Neural progenitor cell (in vitro differentiated cells): ENCODE results near the gene CD99. TPM values are rescaled to one million over a fixed set of nuclear protein-coding genes. Genes with fewer than 3 reads are reported as not detected.

Source experiments
- DNase-seq: peaks from one replicate; pipeline ENCODE4 v3.0.0-alpha.2; 2016; ENCODE audit warnings: low spot score
- H2AFZ ChIP-seq: fragments of 200-600 bp; sonication (generic); replicated peaks from 2 replicates; pipeline ENCODE4 v1.6.1; 2016; ENCODE audit warnings: antibody characterized with exemption
- H3F3A ChIP-seq: fragments of 200-600 bp; sonication (generic); 2 replicates; pipeline ENCODE4 v1.6.1; 2016; ENCODE audit warnings: antibody characterized with exemption, low read depth
- H3K27ac ChIP-seq: fragments of 200-600 bp; sonication (generic); 2 replicates; pipeline ENCODE4 v1.5.1; 2016; ENCODE audit warnings: mild to moderate bottlenecking
- H3K27me3 ChIP-seq: fragments of 200-600 bp; sonication (generic); 2 replicates; pipeline ENCODE4 v1.6.1; 2016; ENCODE audit warnings: mild to moderate bottlenecking, moderate library complexity
- H3K36me3 ChIP-seq: fragments of 200-600 bp; sonication (generic); 2 replicates; pipeline ENCODE4 v1.5.1; 2016
- H3K4me1 ChIP-seq: fragments of 200-600 bp; sonication (generic); 2 replicates; pipeline ENCODE4 v1.6.1; 2016; ENCODE audit warnings: mixed run types
- H3K4me2 ChIP-seq: fragments of 200-600 bp; sonication (generic); 2 replicates; pipeline ENCODE4 v1.6.1; 2016
- H3K4me3 ChIP-seq: fragments of 200-600 bp; sonication (generic); 2 replicates; pipeline ENCODE4 v1.5.1; 2016
- H3K79me2 ChIP-seq: fragments of 200-600 bp; sonication (generic); 2 replicates; pipeline ENCODE4 v1.6.1; 2016; ENCODE audit warnings: low read depth
- H3K9ac ChIP-seq: fragments of 200-600 bp; sonication (generic); 2 replicates; pipeline ENCODE4 v1.6.1; 2016
- H3K9me3 ChIP-seq: fragments of 200-600 bp; sonication (generic); 2 replicates; pipeline ENCODE4 v1.5.1; 2016; ENCODE audit warnings: low read depth
- H4K20me1 ChIP-seq: fragments of 200-600 bp; sonication (generic); 2 replicates; pipeline ENCODE4 v1.6.1; 2016; ENCODE audit warnings: low read depth
- H3K27ac Mint-ChIP-seq: 3 replicates; pipeline ENCODE4 v1.8.0; 2021; ENCODE audit warnings: mixed read lengths
- H3K27me3 Mint-ChIP-seq: 2 replicates; pipeline ENCODE4 v1.8.0; 2022; ENCODE audit warnings: low read depth, mild to moderate bottlenecking, inconsistent platforms, moderate library complexity, mixed read lengths; ENCODE audit not compliant: insufficient read depth
- H3K36me3 Mint-ChIP-seq: 3 replicates; pipeline ENCODE4 v1.8.0; 2021; ENCODE audit warnings: mixed read lengths
- H3K4me1 Mint-ChIP-seq: 3 replicates; pipeline ENCODE4 v1.8.0; 2021; ENCODE audit warnings: mixed read lengths
- H3K4me3 Mint-ChIP-seq: 3 replicates; pipeline ENCODE4 v1.8.0; 2021; ENCODE audit warnings: mild to moderate bottlenecking, moderate library complexity, mixed read lengths
- H3K9me3 Mint-ChIP-seq: 3 replicates; pipeline ENCODE4 v1.8.0; 2020; ENCODE audit warnings: mixed read lengths
- CTCF ChIP-seq: fragments of 200-600 bp; sonication (generic); IDR thresholded peaks from 2 replicates; pipeline ENCODE4 v1.5.1; 2017; ENCODE audit warnings: antibody characterized with exemption, mild to moderate bottlenecking
- EZH2 ChIP-seq: fragments of 200-600 bp; sonication (generic); IDR thresholded peaks from 2 replicates; pipeline ENCODE4 v1.6.1; 2017; ENCODE audit warnings: antibody characterized with exemption, mild to moderate bottlenecking, moderate library complexity
- EZH2phosphoT487 ChIP-seq: fragments of 200-600 bp; sonication (generic); IDR thresholded peaks from 2 replicates; pipeline ENCODE4 v1.6.1; 2017; ENCODE audit warnings: antibody characterized with exemption
- total RNA-seq: library from RNA; depleted of rRNA; stranded (reverse); fragments of >200 nt; gene quantifications from 2 replicates; pipeline ENCODE4 v1.2.3, GENCODE V29; 2015; ENCODE audit warnings: low replicate concordance

Gene CD99
- total RNA-seq, 1 donor from 2014 or later = 81.8 TPM

- H3K4me1 ChIP-seq = no peaks in the 10 kb centered on the region
- H3K79me2 ChIP-seq = peaks cover 36% of the 10 kb centered on the region
- Mint-ChIP-seq H3K4me1 (peaks cover 38% of the 10 kb centered on the region), H3K27ac (no peak overlapping the region), H3K27me3 (peaks cover 6% of the 10 kb centered on the region), H3K4me3 (no peak overlapping the region), H3K9me3 (no peaks in the 10 kb centered on the region), H3K36me3 (peaks cover 24% of the 10 kb centered on the region)
- H3K9ac ChIP-seq = no peak overlapping the region
- TF ChIP-seq EZH2phosphoT487 (no peak), EZH2 (no peak)
- H3K27ac ChIP-seq = no peak overlapping the region
- no peak overlapping the region for H3K4me2 ChIP-seq
- no peaks in the 10 kb centered on the region for H3F3A ChIP-seq
- no peaks in the 10 kb centered on the region for H3K9me3 ChIP-seq
- H3K27me3 ChIP-seq = peaks cover 5% of the 10 kb centered on the region
- DNase-seq = no peak
- H2AFZ ChIP-seq = no peak overlapping the region
- no peak overlapping the region for H3K4me3 ChIP-seq
- no peaks in the 10 kb centered on the region for H4K20me1 ChIP-seq
- H3K36me3 ChIP-seq = no peaks in the 10 kb centered on the region
Measured at GRCh38 chrX:2698604-2699003, 7.5 kb downstream of the CD99 start.

GRCh38 chrX:2699959-2700358 is 8.9 kb downstream of the CD99 start:
- no peaks in the 10 kb centered on the region for H3K27me3 ChIP-seq
- H3K36me3 Mint-ChIP-seq = peaks cover 24% of the 10 kb centered on the region
- no peak overlapping the region for H3K4me2 ChIP-seq
- no peaks in the 10 kb centered on the region for H3K4me1 ChIP-seq
- no peaks in the 10 kb centered on the region for H4K20me1 ChIP-seq
- H3K27ac ChIP-seq = no peak overlapping the region
- H3K4me3 Mint-ChIP-seq = no peak overlapping the region
- no peak overlapping the region for H3K27ac Mint-ChIP-seq
- DNase-seq = no peak
- no peak overlapping the region for H3K4me3 ChIP-seq
- H3K9me3 Mint-ChIP-seq = no peaks in the 10 kb centered on the region
- H3F3A ChIP-seq = no peaks in the 10 kb centered on the region
- peaks cover 7% of the 10 kb centered on the region for H3K27me3 Mint-ChIP-seq
- TF ChIP-seq EZH2 (no peak), EZH2phosphoT487 (no peak), CTCF (no peak)
- H3K9ac ChIP-seq = no peak overlapping the region
- H3K4me1 Mint-ChIP-seq = peaks cover 45% of the 10 kb centered on the region
- no peak overlapping the region for H2AFZ ChIP-seq
- peaks cover 30% of the 10 kb centered on the region for H3K79me2 ChIP-seq
- no peaks in the 10 kb centered on the region for H3K36me3 ChIP-seq
- no peaks in the 10 kb centered on the region for H3K9me3 ChIP-seq

- no peak overlapping the region for H2AFZ ChIP-seq
- H3K9me3 ChIP-seq = no peaks in the 10 kb centered on the region
- no peak overlapping the region for H3K9ac ChIP-seq
- TF ChIP-seq CTCF = no peak
- no peak overlapping the region for H3K27ac ChIP-seq
- H3K27me3 ChIP-seq = no peaks in the 10 kb centered on the region
- H3K4me2 ChIP-seq = no peak overlapping the region
- H3K4me1 ChIP-seq = no peaks in the 10 kb centered on the region
- no peaks in the 10 kb centered on the region for H3K36me3 ChIP-seq
- no peak overlapping the region for H3K4me3 ChIP-seq
- peaks cover 24% of the 10 kb centered on the region for H3K36me3 Mint-ChIP-seq
- H3K4me3 Mint-ChIP-seq = no peak overlapping the region
- H4K20me1 ChIP-seq = no peaks in the 10 kb centered on the region
- DNase-seq = no peak
- no peaks in the 10 kb centered on the region for H3K9me3 Mint-ChIP-seq
- H3K79me2 ChIP-seq = peaks cover 23% of the 10 kb centered on the region
- no peaks in the 10 kb centered on the region for H3F3A ChIP-seq
- H3K27me3 Mint-ChIP-seq = peaks cover 7% of the 10 kb centered on the region
- peaks cover 50% of the 10 kb centered on the region for H3K4me1 Mint-ChIP-seq
- H3K27ac Mint-ChIP-seq = no peak overlapping the region
Measured at GRCh38 chrX:2700405-2701320, 9.6 kb downstream of the CD99 start.

- H3K36me3 Mint-ChIP-seq = peaks cover 20% of the 10 kb centered on the region
- no peaks in the 10 kb centered on the region for H3K36me3 ChIP-seq
- no peak overlapping the region for H3K4me2 ChIP-seq
- peaks cover 19% of the 10 kb centered on the region for H3K79me2 ChIP-seq
- H3K27ac ChIP-seq = no peak overlapping the region
- no peaks in the 10 kb centered on the region for H3K4me1 ChIP-seq
- TF ChIP-seq CTCF = no peak
- TF ChIP-seq EZH2phosphoT487 = no peak
- TF ChIP-seq EZH2 = no peak
- H3K27ac Mint-ChIP-seq = no peak overlapping the region
- no peaks in the 10 kb centered on the region for H3K9me3 Mint-ChIP-seq
- H2AFZ ChIP-seq = no peak overlapping the region
- no peaks in the 10 kb centered on the region for H3F3A ChIP-seq
- no peaks in the 10 kb centered on the region for H3K9me3 ChIP-seq
- no peaks in the 10 kb centered on the region for H4K20me1 ChIP-seq
- H3K4me3 Mint-ChIP-seq = no peak overlapping the region
- no peak overlapping the region for H3K9ac ChIP-seq
- peaks cover 52% of the 10 kb centered on the region for H3K4me1 Mint-ChIP-seq
- no peaks in the 10 kb centered on the region for H3K27me3 ChIP-seq
- peaks cover 7% of the 10 kb centered on the region for H3K27me3 Mint-ChIP-seq
- no peak overlapping the region for H3K4me3 ChIP-seq
- DNase-seq = no peak
Measured at GRCh38 chrX:2701600-2701999, 10.5 kb downstream of the CD99 start.
